GM23338 (cell line): Measurements from ENCODE around the gene WWOX.

Experiments used
- CREB1 ChIP-seq: fragments of 250-450 bp; sonication (Bioruptor Pico); IDR thresholded peaks from 2 replicates; pipeline ENCODE4 v1.5.0; 2020; ENCODE audit warnings: low read depth, mild to moderate bottlenecking, moderate library complexity
- CTCF ChIP-seq, 2 experiments: fragments of 200-600 bp in 1 of 2; sonication (generic) in 1 of 2; conservative IDR thresholded peaks; 2 replicates each; pipeline versions ENCODE4 v1.5.1 to v1.6.1; 2016 to 2017; ENCODE audit warnings: antibody characterized with exemption in 2 of 2, low read depth in 2 of 2, mild to moderate bottlenecking in 2 of 2, moderate library complexity in 1 of 2
- ETS1 ChIP-seq: IDR thresholded peaks from 2 replicates; pipeline ENCODE4 v1.6.1; 2016; ENCODE audit warnings: antibody characterized with exemption
- JUNB ChIP-seq: IDR thresholded peaks from one replicate; pipeline ENCODE4 v1.6.1; 2016; ENCODE audit warnings: antibody characterized with exemption; ENCODE audit not compliant: unreplicated experiment
- POLR2AphosphoS5 ChIP-seq: IDR thresholded peaks from 2 replicates; pipeline ENCODE4 v1.6.1; 2016; ENCODE audit warnings: antibody characterized with exemption, low read depth
- REST ChIP-seq: IDR thresholded peaks from one replicate; pipeline ENCODE4 v1.6.1; 2018; ENCODE audit warnings: antibody characterized with exemption; ENCODE audit not compliant: unreplicated experiment

GRCh38 chr16:78195797-78196196 lies 96.3 kb downstream of the WWOX start:
- TF ChIP-seq CTCF (conservative IDR thresholded peaks at IDR 0.05; ENCODE audit: low read depth in 2 of 2), result no peak
- TF ChIP-seq JUNB, result no peak
- TF ChIP-seq ETS1, result no peak
- TF ChIP-seq POLR2AphosphoS5, result no peak
- TF ChIP-seq CREB1 (CRISPR knock-in tag), result no peak
- TF ChIP-seq REST, result no peak
